Natural killer cell (primary cell): Measurements from ENCODE around the gene DENND1B. TPM values are rescaled to one million over a fixed set of nuclear protein-coding genes. Genes with fewer than 3 reads are reported as not detected.
A peak's percentile ranks its signal among the peaks of the same experiment; 100 is the strongest.

ENCODE experiments used
- ATAC-seq, 3 donors: fragments of 150-1000 bp in 2 of 3; fragments of 200-7000 bp in 1 of 3; cut with Tn5 transposase; 1 replicate in 1 of 3; 2 replicates in 2 of 3; pipeline ENCODE4 v1.10.0; 2021; ENCODE audit warnings: mild to moderate bottlenecking in 2 of 3, moderate library complexity in 2 of 3
- DNase-seq, 2 donors: peaks; one replicate each; pipeline versions ENCODE4 v3.0.0 to v3.0.0-alpha.2; 2013 to 2021; ENCODE audit warnings: mixed read lengths in 1 of 2
- H3K27ac ChIP-seq: one replicate; pipeline ENCODE4 v1.5.1; 2013; ENCODE audit warnings: mild to moderate bottlenecking, low read length
- H3K27me3 ChIP-seq: one replicate; pipeline ENCODE4 v1.6.1; 2013; ENCODE audit warnings: low read length; ENCODE audit not compliant: control insufficient read depth, insufficient read depth
- H3K36me3 ChIP-seq: one replicate; pipeline ENCODE4 v1.6.1; 2013; ENCODE audit warnings: low read length; ENCODE audit not compliant: control insufficient read depth, insufficient read depth
- H3K4me1 ChIP-seq: one replicate; pipeline ENCODE4 v1.6.1; 2013; ENCODE audit warnings: low read length; ENCODE audit not compliant: control insufficient read depth, insufficient read depth
- H3K4me3 ChIP-seq: one replicate; pipeline ENCODE4 v1.5.1; 2013; ENCODE audit warnings: low read length
- H3K9me3 ChIP-seq: one replicate; pipeline ENCODE4 v1.6.1; 2013; ENCODE audit warnings: low read length; ENCODE audit not compliant: control insufficient read depth, insufficient read depth
- H3K27ac Mint-ChIP-seq, 2 donors: one replicate each; pipeline ENCODE4 v1.8.0; 2022; ENCODE audit warnings: mild to moderate bottlenecking in 2 of 2, mixed read lengths in 2 of 2, moderate library complexity in 1 of 2
- H3K27me3 Mint-ChIP-seq, 2 donors: one replicate each; pipeline ENCODE4 v1.8.0; 2022; ENCODE audit warnings: low read depth in 2 of 2, mixed read lengths in 2 of 2
- H3K36me3 Mint-ChIP-seq: one replicate; pipeline ENCODE4 v1.8.0; 2022; ENCODE audit warnings: mixed read lengths
- H3K4me1 Mint-ChIP-seq, 2 donors: one replicate each; pipeline ENCODE4 v1.8.0; 2022; ENCODE audit warnings: mixed read lengths in 2 of 2
- H3K4me3 Mint-ChIP-seq: one replicate; pipeline ENCODE4 v1.8.0; 2022; ENCODE audit warnings: mild to moderate bottlenecking, moderate library complexity, mixed read lengths
- H3K9me3 Mint-ChIP-seq, 2 donors: one replicate each; pipeline ENCODE4 v1.8.0; 2022; ENCODE audit warnings: mixed read lengths in 2 of 2
- CTCF ChIP-seq: fragments of 200-600 bp; IDR thresholded peaks from one replicate; pipeline ENCODE4 v1.8.0; 2022; ENCODE audit warnings: antibody characterized with exemption
- WGBS: methylation state at CpG from one replicate; pipeline ENCODE4 v1.1.7; 2013; ENCODE audit warnings: missing lambda C conversion rate; ENCODE audit not compliant: insufficient coverage; 5-methylcytosine and 5-hydroxymethylcytosine counted together
- intact Hi-C: fragments of 100-400 bp; cut with micrococcal nuclease; formaldehyde crosslinking; loops from one replicate; pipeline ENCODE4 v1.14.2; 2022
- total RNA-seq, 4 donors: library from RNA; stranded (reverse); fragments of 120-200 nt in 1 of 4; gene quantifications; one replicate each; pipeline versions ENCODE4 v1.2.3 to v1.2.4, GENCODE V29; 2013 to 2022

The DENND1B gene
- total RNA-seq, 3 donors from 2014 or later (not counting 1 experiment from before 2014, with no cell fraction given), result 35.4 to 62.5 (median 37.5) TPM

DNA sequence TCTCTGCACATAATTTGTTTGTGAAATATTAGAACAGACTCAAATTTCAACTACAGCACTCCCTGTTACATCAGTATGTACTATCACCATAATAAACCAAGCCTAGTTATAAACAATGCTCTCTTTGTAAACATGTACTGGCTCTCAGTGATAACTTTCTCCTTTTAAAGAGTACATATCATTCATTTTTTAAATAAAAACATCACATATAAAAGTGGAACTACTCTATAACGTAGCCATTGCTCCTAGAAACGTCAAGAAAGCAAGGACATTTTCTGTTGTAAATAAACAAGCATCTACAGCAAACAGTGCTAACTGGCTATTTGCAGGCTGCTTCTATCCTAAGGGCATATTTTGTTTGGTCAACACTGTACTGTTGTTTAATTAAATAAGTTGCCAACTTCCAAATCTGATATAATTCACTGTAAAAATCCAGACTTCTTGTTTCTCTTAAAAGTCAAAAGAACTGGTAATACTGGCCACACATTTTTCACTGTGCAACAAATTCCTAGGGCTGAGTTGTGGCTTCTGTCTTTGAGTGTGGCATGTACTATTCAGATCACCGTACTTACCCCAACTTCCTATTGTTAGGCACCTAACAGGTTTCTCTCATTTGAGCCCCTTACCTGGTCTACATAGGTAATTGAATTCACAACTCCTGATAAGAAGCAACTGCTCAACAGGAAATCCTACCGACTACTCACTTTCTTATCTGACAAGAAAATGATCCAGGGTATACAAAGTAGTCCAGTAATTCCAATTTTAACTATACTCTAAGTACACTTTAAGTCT is 111.9 kb downstream of the DENND1B start:
- no peak overlapping the region for H3K4me3 Mint-ChIP-seq
- no peak for TF ChIP-seq CTCF

DNA sequence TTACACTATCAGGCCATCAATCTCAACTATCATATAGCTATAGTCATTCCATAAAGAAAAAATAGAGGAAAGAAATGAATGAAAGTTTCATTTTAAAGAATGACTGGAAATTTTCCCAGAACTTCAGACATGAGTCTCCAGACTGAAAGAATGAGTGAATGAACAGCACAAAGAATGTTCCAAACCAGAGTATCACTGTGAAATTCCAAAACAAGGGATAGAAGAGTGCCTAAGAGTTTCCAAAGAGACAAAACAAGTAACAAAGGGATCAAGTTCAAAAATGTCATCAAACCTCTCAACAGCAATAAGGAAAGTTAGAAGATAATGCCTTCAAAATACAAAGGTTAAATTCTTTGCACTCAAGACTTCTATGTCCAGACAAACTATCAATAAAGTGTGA is 114.9 kb downstream of the DENND1B start:
- H3K4me3 ChIP-seq, result no peak overlapping the region
- H3K27me3 ChIP-seq, result no peaks in the 10 kb centered on the region
- no peak for ATAC-seq
- H3K36me3 ChIP-seq, result no peaks in the 10 kb centered on the region
- no peak for DNase-seq
- TF ChIP-seq CTCF, result no peak
- no peaks in the 10 kb centered on the region for H3K9me3 Mint-ChIP-seq
- peaks cover 16 to 22% of the 10 kb centered on the region in 2 donors for H3K4me1 Mint-ChIP-seq
- H3K4me3 Mint-ChIP-seq, result no peak overlapping the region
- H3K27ac ChIP-seq, result no peak overlapping the region
- intact Hi-C loops, result no loop called here
- peaks cover 6% of the 10 kb centered on the region for H3K36me3 Mint-ChIP-seq
- no peaks in the 10 kb centered on the region for H3K4me1 ChIP-seq
- peak overlapping the region in 1 of 2 donors; percentile 3 for H3K27ac Mint-ChIP-seq
- H3K27me3 Mint-ChIP-seq, result no peaks in the 10 kb centered on the region
- no peaks in the 10 kb centered on the region for H3K9me3 ChIP-seq

More for the DNA sequence above, 111.9 kb downstream of the DENND1B start:
- Histone ChIP-seq H3K9me3 (no peaks in the 10 kb centered on the region), H3K4me3 (no peak overlapping the region), H3K4me1 (no peaks in the 10 kb centered on the region), H3K27me3 (no peaks in the 10 kb centered on the region), H3K27ac (no peak overlapping the region), H3K36me3 (no peaks in the 10 kb centered on the region)
- H3K27ac Mint-ChIP-seq, result peak overlapping the region; percentile 14 to 27
- intact Hi-C loops, result no loop called here
- H3K36me3 Mint-ChIP-seq, result no peaks in the 10 kb centered on the region
- no peak for DNase-seq
- no peaks in the 10 kb centered on the region for H3K9me3 Mint-ChIP-seq
- no peak for ATAC-seq
- WGBS, result 90% methylated on average over 4 of the region's 4 CpGs
- H3K4me1 Mint-ChIP-seq, result peaks cover 10 to 13% of the 10 kb centered on the region in 2 donors
- no peaks in the 10 kb centered on the region for H3K27me3 Mint-ChIP-seq

DNA sequence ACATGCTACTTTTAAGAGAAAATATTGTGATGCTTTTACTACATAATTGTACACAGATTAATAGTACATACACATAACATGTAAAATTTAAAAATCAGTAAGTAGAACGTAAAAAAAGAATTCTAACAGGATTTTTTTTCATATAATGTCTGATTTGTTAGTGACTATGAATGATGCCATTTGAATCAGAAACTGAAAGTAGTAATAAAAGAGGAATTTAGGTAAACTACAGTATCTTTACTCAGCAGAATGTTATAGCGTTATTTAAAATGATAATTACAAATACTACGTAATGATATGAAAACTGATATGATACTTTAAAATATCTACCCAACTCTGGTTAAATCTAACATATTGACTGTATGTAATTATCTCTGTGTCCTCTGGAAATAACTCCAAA is 116.1 kb downstream of the DENND1B start:
- H3K9me3 ChIP-seq, result no peaks in the 10 kb centered on the region
- no peaks in the 10 kb centered on the region for H3K27me3 ChIP-seq
- H3K4me1 ChIP-seq, result no peaks in the 10 kb centered on the region
- no peak for DNase-seq
- H3K27ac ChIP-seq, result no peak overlapping the region
- peak overlapping the region; percentile 7 for H3K4me3 ChIP-seq
- Mint-ChIP-seq H3K27me3 (no peaks in the 10 kb centered on the region), H3K9me3 (no peaks in the 10 kb centered on the region), H3K4me1 (peaks cover 16 to 22% of the 10 kb centered on the region in 2 donors), H3K4me3 (peak overlapping the region; percentile 76), H3K27ac (peak overlapping the region; percentile 59 to 81), H3K36me3 (peaks cover 6% of the 10 kb centered on the region)
- no CpG with 5 or more reads among the region's 3 CpGs for WGBS
- ATAC-seq, result peak in 2 of 3 donors; percentile 49 to 63
- H3K36me3 ChIP-seq, result no peaks in the 10 kb centered on the region
- intact Hi-C loops, result no loop called here
- no peak for TF ChIP-seq CTCF

- no peak for ATAC-seq
- Histone ChIP-seq H3K27ac (no peak overlapping the region), H3K4me3 (no peak overlapping the region), H3K36me3 (peaks cover 5% of the 10 kb centered on the region), H3K9me3 (no peaks in the 10 kb centered on the region), H3K4me1 (no peaks in the 10 kb centered on the region), H3K27me3 (no peaks in the 10 kb centered on the region)
- intact Hi-C loops, result no loop called here
- H3K9me3 Mint-ChIP-seq, result no peaks in the 10 kb centered on the region
- H3K27ac Mint-ChIP-seq, result no peak overlapping the region
- H3K36me3 Mint-ChIP-seq, result no peaks in the 10 kb centered on the region
- no peak for TF ChIP-seq CTCF
- H3K27me3 Mint-ChIP-seq, result no peaks in the 10 kb centered on the region
- 77% methylated on average over 2 of the region's 2 CpGs for WGBS
- H3K4me1 Mint-ChIP-seq, result peaks cover 14% of the 10 kb centered on the region in 2 donors
- no peak for DNase-seq
- no peak overlapping the region for H3K4me3 Mint-ChIP-seq
These were observed 126.1 kb downstream of the DENND1B start for GRCh38 chr1:197649188-197649587.
